Measurements from ENCODE around the gene KMT2B.

Gene KMT2B

DNA sequence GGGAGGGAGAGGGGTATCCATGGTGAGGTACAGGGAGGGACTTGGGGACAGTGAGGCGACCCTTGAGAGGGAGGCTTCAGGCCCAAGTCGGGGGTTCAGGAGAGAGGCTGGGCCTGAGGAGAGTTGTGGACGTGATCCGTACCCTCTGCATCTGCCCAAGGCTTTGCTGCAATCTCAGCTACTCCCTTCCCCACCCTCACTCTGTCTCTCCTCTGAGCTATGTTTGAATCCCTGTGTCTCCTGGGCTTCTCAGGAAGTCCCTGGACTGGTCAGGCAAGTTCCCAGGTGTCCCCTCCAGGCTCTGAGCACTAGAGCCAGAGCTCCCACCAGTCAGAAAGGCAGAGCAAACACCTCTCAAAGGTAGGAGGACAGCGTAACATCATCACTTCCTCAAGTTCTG, 32.4 kb downstream of the KMT2B start:
- TF ChIP-seq CTCF (IDR thresholded peaks at IDR 0.05; ENCODE audit: borderline replicate concordance, insufficient read depth, low read depth, low read length), result no peak
- no peak overlapping the region for H3K4me3 ChIP-seq (ENCODE audit: low read depth, low read length)

DNA sequence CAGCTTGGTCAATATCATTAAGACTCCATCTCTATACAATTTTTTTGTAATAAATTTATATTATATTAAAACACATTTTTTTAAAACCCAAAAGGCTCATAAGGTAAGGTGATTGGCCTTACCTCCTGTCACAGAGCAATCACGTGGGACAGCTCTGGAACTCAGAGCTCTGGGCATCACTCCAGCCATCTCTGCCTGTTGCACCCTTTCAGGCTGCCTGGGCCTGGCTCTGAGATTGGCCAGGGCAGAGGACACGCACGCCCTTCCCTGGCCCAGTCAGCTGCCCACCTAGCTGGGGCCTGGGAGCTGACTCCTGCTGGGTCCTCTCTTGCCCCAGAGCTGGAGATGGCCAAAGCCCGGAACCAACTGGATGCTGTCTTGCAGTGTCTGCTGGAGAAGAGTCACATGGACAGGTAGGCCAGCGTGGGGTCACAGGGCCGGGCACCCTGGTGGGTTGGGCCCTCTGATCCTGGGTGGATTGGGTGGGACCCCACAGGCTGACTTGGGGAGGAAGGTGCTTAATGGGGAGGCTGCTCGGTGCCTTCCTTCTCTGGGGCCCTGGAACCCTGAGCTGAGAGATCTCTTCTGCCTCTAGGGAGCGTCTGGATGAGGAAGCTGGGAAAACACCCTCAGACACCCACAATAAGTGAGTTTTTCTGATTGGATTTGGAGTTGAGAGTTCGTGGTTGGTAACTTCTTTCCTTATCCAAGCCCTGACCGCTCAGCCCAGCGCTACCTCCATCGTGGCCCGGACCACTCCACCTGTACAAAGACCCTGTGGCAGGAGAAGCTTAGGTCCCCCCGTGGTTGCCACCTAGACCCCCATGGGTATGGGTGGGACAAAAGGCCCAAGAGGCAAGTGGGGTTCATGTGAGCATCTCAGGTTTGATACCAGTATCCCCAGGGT, 34.3 kb downstream of the KMT2B start:
- no peak overlapping the region for H3K4me3 ChIP-seq (ENCODE audit: low read depth, low read length)
- TF ChIP-seq CTCF (IDR thresholded peaks at IDR 0.05; ENCODE audit: borderline replicate concordance, insufficient read depth, low read depth, low read length), result no peak

GRCh38 chr19:35752746-35753350, 35.0 kb downstream of the KMT2B start:
- no peak overlapping the region for H3K4me3 ChIP-seq (ENCODE audit: low read depth, low read length)
- TF ChIP-seq CTCF (IDR thresholded peaks at IDR 0.05; ENCODE audit: borderline replicate concordance, insufficient read depth, low read depth, low read length), result no peak

GRCh38 chr19:35753634-35754369, 36.0 kb downstream of the KMT2B start:
- H3K4me3 ChIP-seq (ENCODE audit: low read depth, low read length), result no peak overlapping the region
- no peak for TF ChIP-seq CTCF (IDR thresholded peaks at IDR 0.05; ENCODE audit: borderline replicate concordance, insufficient read depth, low read depth, low read length)

DNA sequence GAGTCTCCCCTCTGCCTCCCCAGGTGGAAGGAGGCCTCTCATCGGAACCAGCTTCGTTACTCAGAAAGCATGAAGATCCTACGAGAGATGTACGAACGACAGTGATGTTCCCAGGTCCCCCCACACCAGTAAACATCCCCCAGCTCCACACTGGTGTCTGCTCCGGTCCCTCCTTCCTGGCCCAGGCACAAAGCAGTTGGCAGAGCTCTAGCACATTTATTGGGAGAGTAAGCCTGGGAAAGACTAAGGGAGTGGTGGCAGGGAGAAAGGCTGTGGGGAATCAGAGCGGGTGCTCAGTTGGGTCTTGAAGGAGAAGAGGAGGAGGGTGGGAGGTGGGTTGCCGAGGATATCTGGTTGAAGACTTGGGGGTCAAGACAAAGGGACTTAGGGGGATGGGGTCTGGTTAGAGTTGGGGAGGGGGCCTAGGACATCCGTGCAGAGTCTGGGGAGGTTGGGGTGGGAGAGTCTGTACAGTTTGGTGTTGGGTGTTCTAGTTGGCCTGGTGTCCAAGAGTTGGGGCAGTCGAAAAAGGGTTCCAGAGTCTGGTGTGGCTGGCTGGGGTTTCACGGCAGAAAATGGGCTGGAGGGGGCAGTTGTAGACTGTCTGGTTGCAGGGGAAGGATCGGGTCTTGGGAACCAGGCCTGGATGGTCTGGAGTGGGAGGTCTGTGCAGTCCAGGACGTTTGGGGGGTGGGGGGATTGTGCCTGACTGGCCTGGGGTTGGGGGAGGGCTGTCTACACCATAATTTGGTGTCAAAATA, 36.7 kb downstream of the KMT2B start:
- no peak for TF ChIP-seq CTCF (IDR thresholded peaks at IDR 0.05; ENCODE audit: borderline replicate concordance, insufficient read depth, low read depth, low read length)
- no peak overlapping the region for H3K4me3 ChIP-seq (ENCODE audit: low read depth, low read length)

GRCh38 chr19:35755131-35755549, 37.3 kb downstream of the KMT2B start:
- TF ChIP-seq CTCF (IDR thresholded peaks at IDR 0.05; ENCODE audit: borderline replicate concordance, insufficient read depth, low read depth, low read length), result no peak
- no peak overlapping the region for H3K4me3 ChIP-seq (ENCODE audit: low read depth, low read length)
